ENCODE measurements around the gene ELF1.

GRCh38 chr13:41006306-41006705 is 12.8 kb downstream of the ELF1 start:
- TF ChIP-seq CTCF (IDR thresholded peaks at IDR 0.05) (no peak), POLR2A (IDR thresholded peaks at IDR 0.05; ENCODE audit: low read depth) (no peak)

All from esophagus muscularis mucosa (tissue), 3 donors.